GM18909 (cell line): Measurements from ENCODE around the gene TEAD3.
A peak's percentile ranks its signal among the peaks of the same experiment; 100 is the strongest.
"Not testable (repeated sequence)": the region's sequence is repeated elsewhere in the genome, so short reads cannot be mapped to it uniquely, and the experiment has no call there.

Experiments
- ATAC-seq: cut with Tn5 transposase; IDR thresholded peaks from one replicate; pipeline ENCODE4 v1.9.1; 2021; ENCODE audit warnings: mild to moderate bottlenecking; ENCODE audit not compliant: unreplicated experiment, poor library complexity

Gene TEAD3

DNA sequence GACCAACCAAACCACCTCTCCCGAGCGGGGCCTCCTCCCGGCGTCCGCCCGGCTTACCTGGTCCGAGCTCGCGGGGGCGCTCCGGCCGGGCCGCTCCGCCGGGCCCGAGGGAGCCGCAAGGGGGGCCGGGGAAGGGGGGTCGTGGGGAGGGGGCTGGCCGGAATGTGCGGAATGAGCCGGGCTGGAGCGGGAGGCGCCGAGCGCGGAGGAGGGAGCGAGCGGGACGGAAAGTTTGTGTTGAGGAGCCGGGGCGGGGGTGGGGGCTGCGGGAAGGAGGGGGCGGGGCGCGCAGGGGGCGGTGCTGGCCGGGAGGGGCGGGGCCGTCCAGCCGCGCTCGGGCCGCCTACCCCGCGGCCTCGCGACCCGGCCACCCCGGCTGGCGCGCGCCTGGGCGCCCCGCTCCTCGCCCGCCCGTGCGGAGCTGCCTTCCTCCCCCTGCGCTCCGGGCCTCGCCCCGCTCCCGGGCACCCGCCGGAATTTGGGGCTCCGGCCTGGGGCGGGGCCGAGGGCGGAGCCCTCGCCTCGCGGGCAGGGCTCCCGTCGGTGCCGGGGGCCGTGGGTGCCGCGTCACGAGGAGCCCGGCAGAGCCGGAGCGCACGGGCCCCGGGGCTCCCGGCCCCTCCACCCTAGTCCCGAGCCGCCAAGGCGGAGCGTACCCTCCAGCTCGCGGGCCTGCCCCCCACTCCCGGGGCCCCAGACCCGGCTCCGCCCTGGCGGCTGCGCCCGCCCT is at the start of gene TEAD3:
Gene TEAD3 (minus strand): TSS at position 239 of the 730 bp plus-strand sequence.
- peak; percentile 38 for ATAC-seq

DNA sequence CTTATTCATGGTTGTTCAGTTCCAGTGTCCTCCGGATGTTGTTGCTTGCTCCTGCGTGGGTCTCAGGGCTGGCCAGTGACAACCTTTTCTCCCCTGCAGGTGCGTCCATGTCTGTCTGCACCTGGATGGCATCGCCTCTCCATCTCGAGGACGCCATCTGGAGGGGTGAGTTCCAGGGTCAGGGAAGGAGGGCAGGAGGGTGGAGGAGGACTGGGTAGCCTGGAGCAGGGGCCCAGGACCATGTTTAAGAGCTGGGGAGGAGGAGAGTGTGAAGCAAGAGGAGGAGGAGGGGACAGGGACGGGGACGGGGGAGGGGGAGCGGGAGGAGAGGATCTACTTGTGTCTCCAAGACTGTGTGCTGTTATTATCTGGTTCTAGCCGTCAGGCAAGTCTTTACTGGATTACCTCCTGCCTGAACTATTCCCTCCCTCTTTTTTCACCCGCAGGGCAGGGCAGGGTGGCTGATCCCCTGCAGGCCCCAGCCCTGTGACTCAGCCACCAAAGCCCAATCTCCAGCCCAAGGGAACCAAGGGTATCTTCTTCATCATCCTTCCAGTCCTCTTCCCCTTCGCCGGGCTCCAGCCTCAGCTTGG is 48.0 kb upstream of the TEAD3 start:
- no peak for ATAC-seq

DNA sequence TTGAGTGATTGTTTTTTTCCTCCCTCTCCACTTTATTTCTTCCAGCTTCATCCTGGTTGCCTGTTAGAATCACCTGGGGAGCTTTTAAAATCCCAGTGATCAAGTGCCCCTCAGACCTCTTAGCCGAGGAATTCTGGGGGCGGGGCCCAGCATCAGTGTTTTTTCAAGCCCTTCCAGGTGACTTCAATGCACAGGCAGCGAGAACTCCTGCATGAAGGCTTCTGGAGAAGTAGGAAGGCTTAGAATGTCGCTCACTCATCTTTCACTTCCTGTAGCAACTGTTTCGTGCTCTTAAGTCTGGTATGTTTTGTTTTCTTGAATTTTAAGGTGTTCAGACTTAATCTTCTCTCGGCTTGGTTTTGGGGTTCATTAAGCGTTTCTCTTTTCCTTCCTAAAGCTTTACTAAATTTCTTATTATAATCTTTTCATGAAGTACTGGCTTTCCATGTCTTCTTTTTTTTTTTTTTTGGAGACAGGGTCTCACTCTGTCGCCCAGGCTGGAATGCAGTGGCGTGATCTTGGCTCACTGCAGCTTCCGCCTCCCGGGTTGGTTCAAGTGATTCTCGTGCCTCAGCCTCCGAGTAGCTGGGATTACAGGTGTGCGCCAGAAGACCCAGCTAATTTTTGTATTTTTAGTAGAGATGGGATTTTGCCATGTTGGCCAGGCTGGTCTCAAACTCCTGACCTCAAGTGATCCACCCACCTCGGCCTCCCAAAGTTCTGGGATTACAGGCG is 46.7 kb upstream of the TEAD3 start:
- ATAC-seq, result no peak

DNA sequence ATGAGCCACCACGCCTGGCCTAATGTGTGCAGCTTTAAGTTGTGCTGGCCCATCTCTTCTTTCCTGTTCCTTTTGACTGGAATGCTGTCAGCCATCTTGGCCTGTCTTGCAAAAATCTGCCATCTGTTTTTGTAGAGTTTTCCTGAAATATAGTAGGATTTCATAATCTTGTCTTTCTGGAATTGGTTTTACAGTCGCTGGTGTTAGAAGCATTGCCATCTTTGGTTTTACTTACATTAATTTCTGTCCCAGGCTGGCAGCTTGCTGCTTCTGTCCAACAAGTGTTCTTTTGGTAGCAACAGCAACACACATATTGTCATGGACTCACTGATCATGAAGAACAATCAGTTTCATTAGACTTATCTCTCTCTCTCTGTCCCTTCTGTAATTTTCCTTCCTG is 45.0 kb upstream of the TEAD3 start:
- ATAC-seq, result no peak

DNA sequence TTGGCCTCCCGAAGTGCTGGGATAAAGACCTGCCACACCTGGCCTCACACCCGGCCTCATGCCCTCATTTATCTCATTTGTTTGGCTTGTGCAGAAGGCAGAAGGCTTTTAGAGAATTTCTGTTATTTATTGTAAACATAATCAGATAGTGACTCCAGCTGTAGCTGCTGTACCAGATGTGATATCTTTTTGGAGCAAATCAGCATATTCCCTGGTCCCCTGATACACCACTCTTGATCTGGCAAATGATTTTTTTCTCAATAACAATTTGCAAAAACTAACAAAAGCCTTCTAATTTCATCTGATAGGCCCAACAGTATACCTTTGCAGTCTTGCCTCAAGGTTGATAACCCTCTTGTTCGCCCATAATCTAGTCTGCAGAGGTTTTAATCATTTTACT is 42.3 kb upstream of the TEAD3 start:
- ATAC-seq, result no peak

DNA sequence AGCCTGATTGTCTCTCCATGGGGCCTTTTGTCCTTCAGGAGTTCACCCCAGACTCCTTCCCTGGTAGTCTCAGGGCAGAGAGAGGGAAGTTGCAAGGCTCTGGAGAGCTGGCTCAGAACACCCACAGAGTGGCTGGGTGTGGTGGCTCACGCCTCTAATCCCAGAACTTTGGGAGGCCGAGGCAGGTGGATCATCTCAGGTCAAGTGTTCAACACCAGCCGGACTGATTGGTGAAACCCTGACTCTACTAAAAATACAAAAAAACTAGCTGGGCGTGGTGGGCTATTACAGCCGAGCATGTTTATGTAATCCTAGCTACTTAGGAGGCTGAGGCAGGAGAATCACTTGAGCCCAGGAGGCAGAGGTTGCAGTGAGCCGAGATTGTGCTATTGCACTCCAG is 39.0 kb upstream of the TEAD3 start:
- not testable (repeated sequence) for ATAC-seq

DNA sequence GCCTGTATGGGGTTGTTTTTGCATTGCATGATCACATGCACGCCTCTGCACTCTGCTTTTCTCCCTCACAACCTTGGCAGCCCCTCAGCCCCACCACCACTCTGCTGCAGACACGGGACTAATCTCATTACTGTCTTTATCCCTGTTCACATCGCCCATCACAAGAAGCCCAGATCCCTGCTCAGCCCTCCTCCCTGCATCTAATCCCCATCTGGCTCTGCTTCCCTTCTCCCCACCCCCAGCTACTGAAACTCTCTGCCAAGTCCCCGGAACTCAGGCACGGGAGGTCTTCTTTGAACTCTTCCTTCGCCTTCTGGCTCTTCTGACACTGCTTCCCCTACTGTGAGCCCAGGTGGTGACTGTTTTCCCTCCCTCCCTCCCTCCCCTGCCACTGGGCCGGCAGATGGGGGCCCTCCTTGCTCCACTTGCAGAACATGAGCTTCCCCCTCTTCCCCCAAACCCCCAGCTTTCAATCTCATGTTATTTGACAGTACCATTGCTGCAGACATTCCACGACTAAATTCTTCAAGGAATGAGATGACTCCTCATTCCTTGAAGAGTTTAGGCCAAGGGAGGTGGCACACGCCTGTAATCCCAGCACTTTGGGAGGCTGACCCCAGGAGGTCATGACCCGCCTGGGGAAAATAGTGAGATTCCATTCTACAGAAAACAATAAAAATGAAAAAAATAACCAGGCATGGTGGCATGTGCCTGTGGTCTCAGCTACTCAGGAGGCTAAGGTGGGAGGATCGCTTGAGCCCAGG is 37.7 kb upstream of the TEAD3 start:
- ATAC-seq, result no peak

DNA sequence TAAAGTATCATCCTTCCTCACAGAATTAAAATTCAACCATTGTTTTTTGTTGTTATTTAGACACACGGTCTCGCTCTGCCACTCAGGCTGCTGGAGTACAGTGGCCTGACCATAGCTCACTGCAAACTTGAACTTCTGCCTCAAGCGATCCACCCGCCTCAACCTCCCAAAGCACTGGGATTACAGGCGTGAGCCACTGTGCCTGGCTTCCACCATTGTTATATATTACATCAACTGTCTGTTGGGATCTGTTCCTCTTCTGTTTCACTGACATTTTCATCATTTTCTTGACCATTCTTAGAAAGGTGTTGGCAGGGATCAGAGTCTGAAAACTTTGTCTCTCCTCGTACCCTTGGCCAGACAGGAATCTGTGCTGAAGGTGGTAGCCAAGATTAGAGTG is 37.1 kb upstream of the TEAD3 start:
- ATAC-seq, result no peak

DNA sequence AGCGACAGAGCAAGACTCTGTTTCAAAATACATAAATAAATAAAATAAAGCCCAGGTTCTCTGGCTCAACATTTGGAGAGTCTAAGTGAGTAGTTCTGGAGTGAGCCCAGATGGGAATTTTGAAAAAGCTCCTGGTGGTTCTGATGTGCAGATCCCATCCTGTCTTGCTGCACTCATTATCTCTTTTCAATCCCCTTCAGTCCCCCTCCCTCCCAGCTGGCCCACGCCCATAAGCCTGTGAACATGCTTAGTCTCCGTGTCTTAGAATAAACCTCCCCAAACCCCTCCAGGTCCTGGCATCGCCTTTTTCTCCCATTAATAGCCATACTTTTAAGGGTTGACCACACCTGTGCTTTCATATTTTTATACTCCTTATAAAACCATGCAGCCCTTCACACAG is 35.2 kb upstream of the TEAD3 start:
- no peak for ATAC-seq

DNA sequence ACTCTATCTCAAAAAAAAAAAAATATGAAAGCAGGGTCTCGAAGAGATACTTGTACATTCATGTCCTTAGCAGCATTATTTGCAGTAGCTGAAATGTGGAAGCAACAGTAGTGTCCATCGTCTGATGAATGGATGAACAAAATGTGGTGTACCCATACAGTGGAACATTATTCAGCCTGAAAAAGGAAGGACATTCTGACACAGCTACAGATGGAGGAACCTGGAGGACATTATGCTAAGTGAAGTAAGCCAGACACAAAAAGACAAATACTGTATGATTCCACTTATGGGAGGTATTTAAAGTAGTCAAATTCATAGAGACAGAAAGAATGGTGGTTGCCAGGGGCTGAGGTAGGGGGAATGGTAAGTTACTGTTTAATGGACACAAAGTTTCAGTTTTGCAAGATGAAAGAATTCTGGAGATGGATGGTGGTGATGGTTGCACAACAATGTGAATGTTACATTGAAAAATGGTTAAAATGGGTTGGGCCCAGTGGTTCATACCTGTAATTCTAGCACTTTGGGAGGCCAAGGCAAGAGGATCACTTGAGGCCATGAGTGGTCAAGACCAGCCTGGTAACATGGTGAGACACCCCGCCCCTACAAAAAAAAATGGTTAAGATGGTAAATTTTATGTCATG is 27.6 kb upstream of the TEAD3 start:
- ATAC-seq, result no peak

DNA sequence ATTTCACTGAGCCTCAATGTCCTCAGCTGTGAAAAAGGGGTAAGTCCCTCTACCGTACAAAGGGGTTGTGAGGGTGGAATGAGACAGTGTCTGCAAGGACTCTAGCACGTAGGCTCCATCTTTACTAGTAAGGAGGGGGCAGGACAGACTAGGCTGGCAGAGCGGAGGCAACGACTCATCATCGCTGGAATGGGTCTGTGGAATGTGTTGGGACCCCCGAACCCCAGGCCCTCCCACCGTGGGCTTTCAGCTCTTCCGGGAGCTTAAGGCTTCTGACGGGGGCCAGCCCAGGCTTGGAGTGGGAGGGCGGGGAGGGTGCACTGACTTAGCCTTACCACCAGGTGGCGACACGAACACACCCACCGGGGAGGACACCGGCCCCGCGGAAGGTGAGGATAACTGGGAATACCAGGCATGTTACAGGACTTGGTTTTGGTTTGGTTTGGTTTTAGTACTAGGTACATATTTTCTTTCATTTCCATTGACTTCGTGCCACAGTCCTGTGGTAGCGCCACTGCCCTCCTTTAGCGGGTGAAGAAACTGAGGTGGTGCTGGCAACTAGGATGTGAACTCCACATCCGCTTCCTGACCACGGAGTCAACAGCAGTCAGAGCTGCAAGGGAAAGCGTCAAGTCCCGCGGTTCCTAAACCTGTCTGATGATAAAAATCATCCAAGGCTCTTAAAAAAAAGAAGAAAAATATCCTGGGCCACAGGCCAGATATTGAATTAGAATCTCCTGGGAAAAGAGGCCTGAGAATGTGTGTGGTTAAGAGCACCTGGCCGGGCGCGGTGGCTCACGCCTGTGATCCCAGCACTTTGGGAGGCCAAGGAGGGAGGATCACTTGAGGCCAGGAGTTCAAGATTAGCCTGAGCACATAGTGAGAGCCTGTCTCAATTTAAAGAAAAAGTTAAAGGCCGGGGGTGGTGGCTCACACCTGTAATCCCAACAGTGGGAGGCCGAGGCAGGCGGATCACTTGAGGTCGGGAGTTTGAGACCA is 26.1 kb upstream of the TEAD3 start:
- no peak for ATAC-seq

DNA sequence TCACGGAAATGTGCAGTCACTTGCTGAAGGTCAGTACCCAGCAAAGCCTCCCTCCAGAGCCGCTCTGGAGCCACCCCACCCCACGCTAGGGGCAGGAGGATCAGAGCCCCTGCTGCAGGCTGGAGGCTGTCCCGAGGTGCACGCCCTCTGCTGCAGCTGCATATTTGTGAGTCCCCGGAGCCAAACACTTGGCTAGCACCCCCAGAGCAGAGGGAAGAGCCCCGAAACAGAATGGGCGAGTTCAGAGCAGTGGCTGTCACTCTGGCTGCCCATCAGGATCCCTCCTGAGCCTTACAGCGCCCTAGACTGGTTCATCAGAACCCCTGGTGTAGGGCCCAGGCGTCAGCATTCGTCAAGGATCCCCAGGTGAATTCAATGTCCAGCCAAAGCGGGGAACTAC is 25.3 kb upstream of the TEAD3 start:
- ATAC-seq, result no peak

DNA sequence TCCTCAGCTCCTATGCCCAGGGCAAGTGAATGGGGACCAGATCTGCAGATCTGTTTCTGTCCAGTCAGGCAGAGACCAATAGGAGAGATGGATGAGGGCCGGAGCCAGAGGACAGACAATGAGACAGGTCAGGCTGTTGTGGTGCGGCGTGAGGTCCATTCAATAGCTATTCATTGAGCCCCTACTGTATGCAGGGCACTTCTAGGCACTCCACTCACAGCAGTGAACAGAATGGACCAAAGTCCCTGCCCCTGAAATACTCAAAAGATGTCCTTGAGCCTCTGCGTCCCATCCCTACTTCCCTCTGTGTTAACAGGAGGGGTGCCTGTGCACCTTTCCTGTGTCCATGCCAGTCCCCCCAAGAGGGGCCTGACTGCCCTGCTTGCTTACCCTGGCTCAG is 24.4 kb upstream of the TEAD3 start:
- ATAC-seq, result no peak

DNA sequence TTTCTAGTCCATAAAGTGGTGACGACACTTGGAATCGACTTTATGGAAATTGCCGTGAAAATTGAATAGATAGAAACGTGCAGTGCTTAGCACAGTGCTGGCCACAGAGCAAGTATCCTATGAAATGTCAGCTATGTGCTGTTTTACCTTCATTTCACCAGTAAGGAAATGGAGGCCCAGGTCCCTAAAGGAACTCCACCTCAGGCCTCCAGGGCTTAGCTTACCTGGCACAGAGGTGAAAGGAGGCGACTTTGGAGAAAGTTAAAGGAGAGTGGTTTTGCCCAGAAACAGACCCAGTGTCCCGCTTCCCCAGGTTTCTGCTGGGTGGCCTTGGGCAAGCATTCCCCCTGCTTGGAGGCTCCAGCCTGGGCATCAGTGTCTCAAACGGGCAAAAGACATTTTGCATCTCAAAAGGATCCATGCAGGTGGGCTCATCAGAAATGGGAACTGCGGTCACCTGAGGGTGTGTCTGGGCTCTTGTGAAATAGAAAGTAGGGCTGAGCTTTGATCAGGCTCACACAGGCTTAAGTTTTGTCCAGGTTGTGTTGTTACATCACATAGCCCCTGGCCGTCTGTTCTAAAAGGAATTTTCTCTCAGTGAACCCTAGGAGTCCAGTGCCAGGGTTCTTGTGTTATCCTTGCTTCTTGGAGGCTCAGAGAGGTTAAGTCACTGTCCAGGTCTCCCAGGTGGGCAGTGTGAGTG is 22.6 kb upstream of the TEAD3 start:
- no peak for ATAC-seq

DNA sequence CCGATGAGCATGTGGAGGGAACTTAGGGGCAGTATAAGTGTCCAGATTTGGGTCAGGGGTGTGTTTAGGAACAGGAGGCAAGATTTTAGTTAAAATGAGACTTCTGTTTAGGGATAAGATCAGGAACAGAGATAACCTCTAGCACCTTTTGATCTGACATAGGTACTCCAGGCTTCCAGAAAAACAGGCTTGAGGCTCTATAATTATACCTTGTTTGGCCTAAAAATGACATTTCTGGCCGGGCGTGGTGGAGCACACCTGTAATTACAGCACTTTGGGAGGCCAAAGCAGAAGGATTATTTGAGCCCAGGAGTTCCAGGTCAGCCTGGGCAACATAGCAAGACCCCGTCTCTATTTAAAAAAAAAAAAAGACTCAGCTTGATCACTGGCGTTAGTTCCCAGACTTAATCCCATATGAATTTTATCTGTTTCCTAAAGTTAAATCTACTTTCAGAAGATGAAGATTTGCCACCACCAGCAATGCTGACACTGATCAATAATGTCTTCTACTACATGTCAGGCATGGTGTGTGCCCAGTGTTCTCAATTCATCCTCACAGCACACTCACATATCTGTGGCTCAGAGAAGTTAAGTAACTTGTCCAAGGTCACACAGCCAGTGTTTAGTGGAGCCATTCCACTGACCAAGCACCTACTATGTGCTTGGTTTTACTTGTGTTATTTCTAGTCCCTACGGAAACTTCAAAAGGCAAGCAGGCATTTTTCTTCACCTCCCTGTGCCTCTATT is 21.9 kb upstream of the TEAD3 start:
- ATAC-seq, result no peak

DNA sequence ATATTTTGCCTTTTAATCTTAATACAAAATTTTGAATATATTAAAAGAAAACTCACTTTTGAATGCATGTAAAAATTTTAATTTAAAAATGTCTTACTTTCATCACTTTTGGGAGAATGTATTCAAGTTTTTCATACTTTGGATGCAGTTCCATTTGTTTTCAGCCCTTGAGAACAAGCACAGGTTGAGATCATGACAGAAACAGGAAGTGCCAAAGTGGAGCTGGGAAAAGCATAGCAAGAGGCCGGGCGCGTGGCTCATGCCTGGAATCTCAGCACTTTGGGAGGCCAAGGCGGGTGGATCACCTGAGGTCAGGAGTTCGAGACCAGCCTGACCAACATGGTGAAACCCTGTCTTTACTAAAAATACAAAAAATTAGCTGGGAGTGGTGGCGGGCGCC is 21.1 kb upstream of the TEAD3 start:
- not testable (repeated sequence) for ATAC-seq

DNA sequence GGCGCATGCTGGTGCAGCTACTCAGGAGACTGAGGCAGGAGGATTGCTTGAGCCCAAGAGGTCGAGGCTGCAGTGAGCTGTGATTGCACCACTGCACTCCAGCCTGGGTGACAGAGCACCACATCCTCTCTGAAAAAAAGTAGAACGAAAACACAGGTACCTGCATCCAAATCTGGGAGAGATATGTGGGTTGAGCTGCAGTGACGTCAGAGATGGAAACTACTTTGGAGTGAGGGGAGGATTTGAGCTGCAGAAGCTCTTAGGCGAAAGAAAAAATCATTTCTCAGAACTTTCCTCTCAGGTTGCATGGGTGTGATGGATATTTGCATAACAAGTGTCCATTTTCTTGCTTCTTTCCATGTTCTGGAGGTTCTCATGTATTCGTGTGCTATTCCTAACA is 19.8 kb upstream of the TEAD3 start:
- ATAC-seq, result no peak

DNA sequence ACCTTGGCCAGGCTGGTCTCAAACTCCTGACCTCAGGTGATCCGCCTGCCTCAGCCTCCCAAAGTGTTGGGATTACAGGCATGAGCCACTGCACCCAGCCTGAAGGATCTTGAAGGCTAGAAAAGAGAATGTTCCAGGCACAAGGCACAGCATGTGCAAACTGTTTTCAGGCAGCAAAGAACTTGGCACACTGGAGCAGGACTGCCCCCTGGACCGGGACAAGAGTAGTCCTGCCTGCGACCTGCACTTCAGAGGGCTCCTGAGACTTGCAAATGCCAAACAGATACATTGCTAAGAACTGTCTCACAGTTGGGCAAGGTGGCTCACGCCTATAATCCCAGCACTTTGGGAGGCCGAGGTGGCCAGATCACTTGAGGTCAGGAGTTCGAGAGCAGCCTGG is 19.1 kb upstream of the TEAD3 start:
- not testable (repeated sequence) for ATAC-seq
